K562 (cell line): ENCODE results near the gene INSL3. TPM values are rescaled to one million over a fixed set of nuclear protein-coding genes. Genes with fewer than 3 reads are reported as not detected.
A peak's percentile ranks its signal among the peaks of the same experiment; 100 is the strongest.

ENCODE experiments used
- ATAC-seq: fragments of 200-7000 bp; cut with Tn5 transposase; 3 replicates; pipeline ENCODE4 v1.9.1; 2020; ENCODE audit warnings: moderate library complexity
- BruUV-seq: library from RNA; stranded (reverse); fragments of 400-500 nt; replicated peaks from 2 replicates; lab custom pipeline; 2021; lab: Mats Ljungman, UMichigan
- CTCF ChIA-PET: fragments of 300-600 bp; formaldehyde crosslinking; extraction: SDS; loops from one replicate; lab custom pipeline; 2021; ENCODE audit warnings: low intra/inter-chr PET ratio; lab: Yijun Ruan, JAX
- POLR2A ChIA-PET: fragments of 300-600, 350-650 bp; sonication (Branson Sonifier 250); formaldehyde crosslinking; extraction: SDS; loops from one replicate; lab custom pipeline; 2021; ENCODE audit warnings: antibody characterized with exemption, inconsistent platforms; lab: Yijun Ruan, JAX
- DNase-seq, 4 experiments: peaks; one replicate each; pipeline versions ENCODE4 v3.0.0 to v3.0.0-alpha.2; 2011 to 2018; ENCODE audit warnings: low spot score in 3 of 4, mixed read lengths in 3 of 4; ENCODE audit errors: extremely low read depth in 1 of 4
- FAIRE-seq: peaks from 2 replicates; lab custom pipeline; 2011; peaks lifted over from hg19 to GRCh38; lab: Jason Lieb, UNC
- H2AFZ ChIP-seq: 2 replicates; pipeline ENCODE4 v1.6.0; 2011; ENCODE audit warnings: low read depth, low read length, control low read depth, inconsistent platforms
- H3K27ac ChIP-seq: fragments of 200-600 bp; 3 replicates; pipeline ENCODE4 v1.8.0; 2011; ENCODE audit warnings: low read depth, mild to moderate bottlenecking, control low read depth, inconsistent platforms, low read length, moderate library complexity, mixed read lengths; ENCODE audit errors: extremely low read depth
- H3K27me3 ChIP-seq, 2 experiments: fragments of 300-600 bp in 1 of 2; 2 replicates in 1 of 2; 3 replicates in 1 of 2; pipeline versions ENCODE4 v1.6.0 to v1.8.0; 2011; ENCODE audit warnings: inconsistent platforms in 2 of 2, low read length in 2 of 2, mild to moderate bottlenecking in 1 of 2, mixed read lengths in 1 of 2, moderate library complexity in 1 of 2; ENCODE audit not compliant: control insufficient read depth in 2 of 2, insufficient read depth in 2 of 2
- H3K36me3 ChIP-seq: fragments of 300-600 bp; 3 replicates; pipeline ENCODE4 v1.8.0; 2011; ENCODE audit warnings: mild to moderate bottlenecking, low read length, inconsistent platforms; ENCODE audit not compliant: control insufficient read depth, insufficient read depth
- H3K4me1 ChIP-seq, 2 experiments: fragments of 200-600 bp in 1 of 2; replicated peaks in 1 of 2; 2 replicates in 1 of 2; 3 replicates in 1 of 2; pipeline versions ENCODE4 v1.5.1 to v1.8.0; 2011; ENCODE audit warnings: inconsistent platforms in 2 of 2, low read length in 2 of 2, mild to moderate bottlenecking in 1 of 2, mixed read lengths in 1 of 2, moderate library complexity in 1 of 2; ENCODE audit not compliant: control insufficient read depth in 2 of 2, insufficient read depth in 2 of 2
- H3K4me2 ChIP-seq: 2 replicates; pipeline ENCODE4 v1.6.1; 2011; ENCODE audit warnings: low read length, control low read depth, inconsistent platforms, mixed read lengths; ENCODE audit not compliant: insufficient read depth
- H3K4me3 ChIP-seq: fragments of 200-600 bp; sonication (generic), shearing (Covaris generic); 2 replicates; pipeline ENCODE4 v1.5.1; 2016; ENCODE audit warnings: control low read depth, inconsistent platforms
- H3K79me2 ChIP-seq: fragments of 200-600 bp; 3 replicates; pipeline ENCODE4 v1.8.0; 2011; ENCODE audit warnings: low read length, inconsistent platforms; ENCODE audit not compliant: control insufficient read depth, insufficient read depth
- H3K9ac ChIP-seq, 2 experiments: 2 replicates each; pipeline versions ENCODE4 v1.6.0 to v1.6.1; 2011; ENCODE audit warnings: low read depth in 2 of 2, low read length in 2 of 2, control low read depth in 1 of 2, inconsistent platforms in 1 of 2, mild to moderate bottlenecking in 1 of 2, mixed read lengths in 1 of 2; ENCODE audit not compliant: insufficient read depth in 1 of 2
- H3K9me1 ChIP-seq: one replicate; pipeline ENCODE4 v1.6.0; 2011; ENCODE audit warnings: inconsistent platforms, mild to moderate bottlenecking, low read length, moderate library complexity; ENCODE audit not compliant: control insufficient read depth, insufficient read depth
- H3K9me3 ChIP-seq: replicated peaks from 2 replicates; pipeline ENCODE4 v1.5.1; 2011; ENCODE audit warnings: low read depth, low read length, inconsistent platforms; ENCODE audit not compliant: control insufficient read depth, insufficient read depth
- H4K20me1 ChIP-seq: replicated peaks from 2 replicates; pipeline ENCODE4 v1.6.1; 2011; ENCODE audit warnings: low read length, inconsistent platforms, mixed read lengths; ENCODE audit not compliant: control insufficient read depth, insufficient read depth
- FIP1L1 ChIP-seq: fragments of 200-400 bp; formaldehyde crosslinking; IDR thresholded peaks from 2 replicates; pipeline ENCODE4 v1.6.1; 2018; ENCODE audit warnings: mild to moderate bottlenecking, low read depth, low read length; ENCODE audit not compliant: poor library complexity, severe bottlenecking
- NUFIP1 ChIP-seq: fragments of 450-650 bp; IDR thresholded peaks from 2 replicates; pipeline ENCODE4 v1.6.1; 2018; ENCODE audit not compliant: partially characterized antibody
- POLR2A ChIP-seq: fragments of 450-650 bp; conservative IDR thresholded peaks from 2 replicates; pipeline ENCODE4 v1.6.1; 2016
- ZNF75A ChIP-seq: fragments of 450-650 bp; formaldehyde crosslinking; IDR thresholded peaks from 2 replicates; pipeline ENCODE4 v1.4.0; 2020; ENCODE audit warnings: mild to moderate bottlenecking
- WGBS: fragments of 100-300 bp; shearing (Covaris generic); methylation state at CpG from one replicate; pipeline ENCODE4 v1.1.6; 2016; ENCODE audit warnings: low coverage, mixed read lengths; ENCODE audit not compliant: insufficient coverage; ENCODE audit errors: missing lambda C conversion rate; 5-methylcytosine and 5-hydroxymethylcytosine counted together
- in situ Hi-C: fragments of 300-500 bp; cut with MboI; formaldehyde crosslinking; loops from 4 replicates; pipeline ENCODE4 v1.15.0; 2018; ENCODE audit warnings: inconsistent platforms, mixed read lengths
- intact Hi-C: fragments of 100-400 bp; cut with micrococcal nuclease; formaldehyde crosslinking; loops from 2 replicates; pipeline ENCODE4 v1.14.2; 2022
- polyA plus RNA-seq, 8 experiments: library from polyadenylated mRNA; depleted of rRNA in 4 of 8; stranded (reverse) in 5 of 8; unstranded in 3 of 8; fragments of >200 nt; fragmentation: Nextera tagmentation in 2 of 8; fragmentation: Illumina TruSeq in 1 of 8; extraction: Ambion mirVana in 2 of 8; extraction: Trizol in 1 of 8; gene quantifications; 2 replicates each; pipeline versions ENCODE4 v1.2.1 to v1.2.3, GENCODE V29; 2011 to 2014; ENCODE audit warnings: inconsistent platforms in 1 of 8, missing spikeins in 1 of 8
- total RNA-seq, 7 experiments: library from RNA; depleted of rRNA in 6 of 7; stranded (reverse); fragments of >200 nt in 6 of 7; fragmentation: Illumina TruSeq in 2 of 7; extraction: Trizol in 2 of 7; gene quantifications; 2 replicates each; pipeline versions ENCODE4 v1.2.1 to v1.2.3, GENCODE V29; 2011 to 2021; ENCODE audit warnings: low replicate concordance in 1 of 7
- TF ChIP-seq, protein P1 (sequence below): sonication (generic); formaldehyde crosslinking; IDR thresholded peaks from 2 replicates; pipeline ENCODE4 v1.8.0; 2023; ENCODE audit warnings: mild to moderate bottlenecking, missing genetic modification reagents

INSL3 gene
- total and polyA plus RNA-seq, 9 of the 15 experiments (the other 6 are each of a cell fraction or from before 2014, with no cell fraction given) = not detected

DNA sequence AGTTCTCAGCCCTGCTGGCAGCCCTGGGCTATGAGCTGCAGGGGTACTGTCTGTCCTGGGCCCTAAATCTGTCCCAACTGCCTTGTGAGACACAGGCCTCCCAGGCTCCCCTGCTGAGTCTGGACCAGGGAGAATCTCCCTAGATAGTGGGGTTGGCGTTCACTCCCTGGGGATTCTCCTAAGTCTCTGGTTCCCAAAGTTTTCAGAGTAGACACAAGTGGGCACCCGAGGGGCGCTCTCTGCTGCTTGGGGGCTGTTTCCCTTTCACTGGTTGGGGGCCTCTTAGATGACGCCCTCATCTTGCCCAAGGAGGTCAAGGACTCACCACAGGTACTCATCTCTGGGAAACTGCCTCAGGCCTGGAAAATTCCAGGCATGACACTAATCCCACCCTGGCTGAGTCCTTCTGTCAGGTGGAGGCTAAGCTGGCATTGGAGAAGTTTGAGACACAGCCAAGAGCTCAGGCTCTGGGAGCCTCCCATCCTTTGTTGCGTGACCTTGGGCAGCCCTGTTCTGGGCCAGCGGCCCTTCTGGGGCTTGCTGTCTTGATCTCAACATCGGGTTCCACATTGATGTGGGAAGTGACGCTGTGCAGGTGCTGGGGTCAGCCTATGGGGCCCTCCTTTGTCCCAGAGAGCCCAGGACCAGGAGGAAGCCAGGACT, 42.3 kb upstream of the INSL3 start (continued):
- no peak for TF ChIP-seq ZNF75A (CRISPR knock-in tag)
- TF ChIP-seq, all 486 proteins: peak for 7

DNA sequence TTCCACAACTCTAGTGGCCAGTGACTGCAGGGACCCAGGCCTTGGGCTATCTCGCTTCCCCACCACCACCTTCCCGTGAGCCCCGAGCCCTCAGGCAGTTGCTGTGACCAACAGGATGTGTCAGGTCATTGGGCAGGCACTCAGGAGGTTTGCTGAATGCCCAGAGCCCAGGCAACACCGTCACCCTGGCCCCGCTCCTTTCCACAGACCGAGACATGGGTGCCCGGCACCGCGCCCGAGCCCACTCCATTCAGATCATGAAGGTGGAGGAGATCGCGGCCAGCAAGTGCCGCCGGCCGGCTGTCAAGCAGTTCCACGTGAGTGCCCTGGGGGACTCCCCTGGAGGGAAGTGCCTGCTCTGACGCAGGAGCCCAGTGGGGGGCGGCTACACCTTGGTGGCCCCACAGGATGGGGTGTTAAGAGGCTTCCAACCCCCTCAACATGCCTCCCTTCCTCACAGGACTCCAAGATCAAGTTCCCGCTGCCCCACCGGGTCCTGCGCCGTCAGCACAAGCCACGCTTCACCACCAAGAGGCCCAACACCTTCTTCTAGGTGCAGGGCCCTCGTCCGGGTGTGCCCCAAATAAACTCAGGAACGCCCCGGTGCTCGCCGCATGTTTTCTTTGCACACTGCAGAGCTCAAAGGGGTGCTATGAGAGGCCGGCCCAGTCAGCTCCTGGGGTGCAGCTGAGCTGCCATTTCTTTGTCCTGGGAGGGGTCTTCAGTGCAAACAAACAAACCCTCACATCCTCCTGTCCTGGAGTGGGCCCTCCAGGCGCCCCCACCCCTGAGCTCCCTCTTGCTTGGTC, 41.6 kb upstream of the INSL3 start:
- FAIRE-seq (no peak), ATAC-seq (no peak), DNase-seq (peak in 1 of 4 experiments; percentile 3)
- Histone ChIP-seq H3K4me2 (no peak overlapping the region), H3K27me3 (no peaks in the 10 kb centered on the region), H3K9me3 (no peaks in the 10 kb centered on the region), H3K79me2 (peaks cover 43% of the 10 kb centered on the region), H3K36me3 (peaks cover 48% of the 10 kb centered on the region), H3K9ac (peak overlapping the region in 1 of 2 experiments; percentile 99; a peak in 2 of 4 replicates), H4K20me1 (peaks cover 51% of the 10 kb centered on the region), H3K27ac (peak overlapping the region; percentile 27; the same call in 1 of the 3 replicates), H3K4me3 (no peak overlapping the region), H3K9me1 (peaks cover 3% of the 10 kb centered on the region), H3K4me1 (peaks cover 18 to 47% of the 10 kb centered on the region in 2 experiments; a peak in 4 of 5 replicates), H2AFZ (no peak overlapping the region)
- BruUV-seq = no TSS peak
- 89% methylated on average over 25 of the region's 31 CpGs for WGBS
- intact Hi-C loops (loop anchor here (10.0 kb wide), 1 partner anchor 192 kb away; no protein-coding TSS in a partner anchor), in situ Hi-C loops (no loop called here)
- CTCF ChIA-PET = no interaction called here
- POLR2A ChIA-PET = interaction anchor here (0.6 to 4.2 kb wide), 5 partner anchors 66 to 1573 kb away, joined by 3 to 42 read pairs (median 3); partner anchors contain the start of genes CCDC124 and FCHO1
- TF ChIP-seq NUFIP1 (no peak), FIP1L1 (peak; percentile 39), POLR2A (peak; percentile 11)
- TF ChIP-seq, protein P1, sequence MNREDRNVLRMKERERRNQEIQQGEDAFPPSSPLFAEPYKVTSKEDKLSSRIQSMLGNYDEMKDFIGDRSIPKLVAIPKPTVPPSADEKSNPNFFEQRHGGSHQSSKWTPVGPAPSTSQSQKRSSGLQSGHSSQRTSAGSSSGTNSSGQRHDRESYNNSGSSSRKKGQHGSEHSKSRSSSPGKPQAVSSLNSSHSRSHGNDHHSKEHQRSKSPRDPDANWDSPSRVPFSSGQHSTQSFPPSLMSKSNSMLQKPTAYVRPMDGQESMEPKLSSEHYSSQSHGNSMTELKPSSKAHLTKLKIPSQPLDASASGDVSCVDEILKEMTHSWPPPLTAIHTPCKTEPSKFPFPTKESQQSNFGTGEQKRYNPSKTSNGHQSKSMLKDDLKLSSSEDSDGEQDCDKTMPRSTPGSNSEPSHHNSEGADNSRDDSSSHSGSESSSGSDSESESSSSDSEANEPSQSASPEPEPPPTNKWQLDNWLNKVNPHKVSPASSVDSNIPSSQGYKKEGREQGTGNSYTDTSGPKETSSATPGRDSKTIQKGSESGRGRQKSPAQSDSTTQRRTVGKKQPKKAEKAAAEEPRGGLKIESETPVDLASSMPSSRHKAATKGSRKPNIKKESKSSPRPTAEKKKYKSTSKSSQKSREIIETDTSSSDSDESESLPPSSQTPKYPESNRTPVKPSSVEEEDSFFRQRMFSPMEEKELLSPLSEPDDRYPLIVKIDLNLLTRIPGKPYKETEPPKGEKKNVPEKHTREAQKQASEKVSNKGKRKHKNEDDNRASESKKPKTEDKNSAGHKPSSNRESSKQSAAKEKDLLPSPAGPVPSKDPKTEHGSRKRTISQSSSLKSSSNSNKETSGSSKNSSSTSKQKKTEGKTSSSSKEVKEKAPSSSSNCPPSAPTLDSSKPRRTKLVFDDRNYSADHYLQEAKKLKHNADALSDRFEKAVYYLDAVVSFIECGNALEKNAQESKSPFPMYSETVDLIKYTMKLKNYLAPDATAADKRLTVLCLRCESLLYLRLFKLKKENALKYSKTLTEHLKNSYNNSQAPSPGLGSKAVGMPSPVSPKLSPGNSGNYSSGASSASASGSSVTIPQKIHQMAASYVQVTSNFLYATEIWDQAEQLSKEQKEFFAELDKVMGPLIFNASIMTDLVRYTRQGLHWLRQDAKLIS (CRISPR knock-in tag) = 0 out of 2 replicates have a peak, but pooled peaks have one; percentile 38
